ENCODE measurements around the gene ZFP36L1.

The ZFP36L1 gene

DNA sequence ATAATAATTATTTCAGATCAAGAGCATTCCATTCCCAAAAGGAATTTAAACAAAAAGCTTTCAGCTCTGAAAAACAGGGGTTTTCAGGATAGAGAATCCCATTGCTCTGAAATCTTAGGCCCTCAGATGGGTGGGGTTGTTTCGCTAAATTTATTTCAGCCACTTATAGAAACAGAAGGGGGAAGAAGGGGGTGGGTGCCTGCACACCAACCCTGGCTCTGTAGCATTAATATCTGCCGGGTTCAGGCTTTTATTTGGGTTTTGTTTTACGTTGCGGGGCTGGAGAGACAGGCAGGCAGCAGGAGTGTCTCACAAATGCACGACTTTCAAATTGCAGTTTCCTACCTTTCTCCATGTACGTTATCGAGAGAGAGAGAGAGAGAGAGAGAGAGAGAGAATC, 12.5 kb upstream of the ZFP36L1 start:
- Histone ChIP-seq H3K9ac (ENCODE audit: low read depth, low read length, poor library complexity, severe bottlenecking) (no peak overlapping the region), H3K36me3 (ENCODE audit: insufficient read depth, low read length) (no peaks in the 10 kb centered on the region), H3K27me3 (ENCODE audit: insufficient read depth, low read length, poor library complexity, severe bottlenecking) (peaks cover 5% of the 10 kb centered on the region), H3K9me3 (ENCODE audit: insufficient read depth, low read depth, low read length) (peaks cover 17% of the 10 kb centered on the region; the same call in 1 of the 2 replicates), H3K4me3 (ENCODE audit: low read length, poor library complexity, severe bottlenecking) (no peak overlapping the region), H3F3A (ENCODE audit: low read depth) (0 out of 2 replicates have a peak, but pooled peaks cover 3% of the 10 kb centered on the region), H3K79me2 (ENCODE audit: insufficient read depth, low read length) (no peaks in the 10 kb centered on the region), H3K4me1 (ENCODE audit: insufficient read depth, low read length, poor library complexity, severe bottlenecking) (peaks cover 8% of the 10 kb centered on the region), H4K20me1 (ENCODE audit: insufficient read depth, low read length, poor library complexity, severe bottlenecking) (no peaks in the 10 kb centered on the region), H3K9me2 (replicated peaks; ENCODE audit: low read depth, low read length) (no peaks in the 10 kb centered on the region), H2AFZ (ENCODE audit: low read length) (no peak overlapping the region), H3K4me2 (ENCODE audit: low read depth, low read length, poor library complexity, severe bottlenecking) (no peak overlapping the region)
- TF ChIP-seq CTCF (conservative IDR thresholded peaks at IDR 0.05; ENCODE audit: low read length) (no peak), EZH2phosphoT487 (IDR thresholded peaks at IDR 0.05; ENCODE audit: borderline replicate concordance) (no peak)

DNA sequence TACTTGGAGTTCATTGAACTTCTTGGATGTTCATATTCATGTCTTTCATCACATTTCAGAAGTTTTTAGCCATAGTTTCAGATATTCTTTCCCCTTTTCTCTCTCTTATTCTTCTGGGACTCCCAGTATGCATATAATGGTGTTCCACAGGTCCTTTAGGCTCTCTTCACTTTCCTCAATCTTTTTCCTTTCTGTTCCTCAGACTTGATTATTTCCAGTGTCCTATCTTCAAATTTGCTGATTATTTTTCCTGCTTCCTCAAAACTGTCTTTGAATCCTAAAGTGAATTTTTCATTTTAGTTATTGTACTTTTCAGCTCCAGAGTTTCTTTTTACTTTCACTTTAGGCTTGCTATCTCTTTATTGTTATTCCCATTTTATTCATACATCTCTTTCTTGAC, 8.8 kb upstream of the ZFP36L1 start:
- Histone ChIP-seq H3K9me3 (ENCODE audit: insufficient read depth, low read depth, low read length) (peaks cover 17% of the 10 kb centered on the region; the same call in 1 of the 2 replicates), H3K4me1 (ENCODE audit: insufficient read depth, low read length, poor library complexity, severe bottlenecking) (peaks cover 21% of the 10 kb centered on the region), H3K9ac (ENCODE audit: low read depth, low read length, poor library complexity, severe bottlenecking) (no peak overlapping the region), H3K9me2 (replicated peaks; ENCODE audit: low read depth, low read length) (no peaks in the 10 kb centered on the region), H2AFZ (ENCODE audit: low read length) (no peak overlapping the region), H3K27me3 (ENCODE audit: insufficient read depth, low read length, poor library complexity, severe bottlenecking) (peaks cover 5% of the 10 kb centered on the region), H3K4me2 (ENCODE audit: low read depth, low read length, poor library complexity, severe bottlenecking) (no peak overlapping the region), H3K36me3 (ENCODE audit: insufficient read depth, low read length) (no peaks in the 10 kb centered on the region), H4K20me1 (ENCODE audit: insufficient read depth, low read length, poor library complexity, severe bottlenecking) (no peaks in the 10 kb centered on the region), H3F3A (ENCODE audit: low read depth) (0 out of 2 replicates have a peak, but pooled peaks cover 3% of the 10 kb centered on the region), H3K4me3 (ENCODE audit: low read length, poor library complexity, severe bottlenecking) (no peak overlapping the region), H3K79me2 (ENCODE audit: insufficient read depth, low read length) (no peaks in the 10 kb centered on the region)
- TF ChIP-seq EZH2phosphoT487 (IDR thresholded peaks at IDR 0.05; ENCODE audit: borderline replicate concordance) (no peak), CTCF (conservative IDR thresholded peaks at IDR 0.05; ENCODE audit: low read length) (no peak)

DNA sequence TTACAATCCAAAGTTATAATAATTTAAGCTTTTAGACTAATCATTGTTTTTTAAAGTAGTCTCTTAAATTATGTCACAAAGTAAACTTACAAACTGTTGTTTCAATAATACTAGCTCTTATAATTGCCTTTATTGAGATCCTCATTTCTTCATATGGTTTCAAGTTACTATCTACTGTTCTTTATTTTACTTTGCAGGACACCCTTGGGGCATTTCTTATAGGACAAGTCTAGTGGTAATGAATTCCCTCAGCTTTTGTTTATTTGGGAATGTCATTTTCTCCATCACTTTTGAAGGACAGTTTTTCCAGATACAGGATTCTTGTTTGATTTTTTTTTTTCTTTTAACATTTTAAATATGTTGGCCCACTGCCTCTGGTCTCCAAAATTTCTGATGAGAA, 8.1 kb upstream of the ZFP36L1 start:
- Histone ChIP-seq H3K36me3 (ENCODE audit: insufficient read depth, low read length) (no peaks in the 10 kb centered on the region), H2AFZ (ENCODE audit: low read length) (no peak overlapping the region), H3K4me2 (ENCODE audit: low read depth, low read length, poor library complexity, severe bottlenecking) (peak overlapping the region; percentile 28), H3K9ac (ENCODE audit: low read depth, low read length, poor library complexity, severe bottlenecking) (no peak overlapping the region), H3K9me3 (ENCODE audit: insufficient read depth, low read depth, low read length) (peaks cover 17% of the 10 kb centered on the region; the same call in 1 of the 2 replicates), H3K27me3 (ENCODE audit: insufficient read depth, low read length, poor library complexity, severe bottlenecking) (peaks cover 5% of the 10 kb centered on the region), H3K4me3 (ENCODE audit: low read length, poor library complexity, severe bottlenecking) (peak overlapping the region; percentile 4), H3K9me2 (replicated peaks; ENCODE audit: low read depth, low read length) (no peaks in the 10 kb centered on the region), H3F3A (ENCODE audit: low read depth) (0 out of 2 replicates have a peak, but pooled peaks cover 3% of the 10 kb centered on the region), H3K4me1 (ENCODE audit: insufficient read depth, low read length, poor library complexity, severe bottlenecking) (peaks cover 26% of the 10 kb centered on the region), H4K20me1 (ENCODE audit: insufficient read depth, low read length, poor library complexity, severe bottlenecking) (no peaks in the 10 kb centered on the region), H3K79me2 (ENCODE audit: insufficient read depth, low read length) (no peaks in the 10 kb centered on the region; the same call in 1 of the 2 replicates)
- no peak for TF ChIP-seq CTCF (conservative IDR thresholded peaks at IDR 0.05; ENCODE audit: low read length)
- no peak for TF ChIP-seq EZH2phosphoT487 (IDR thresholded peaks at IDR 0.05; ENCODE audit: borderline replicate concordance)

Measured in Loucy (cell line).